ENCODE data around the gene AMY2B.
A peak's percentile ranks its signal among the peaks of the same experiment; 100 is the strongest.
"Not testable (repeated sequence)": the region's sequence is repeated elsewhere in the genome, so short reads cannot be mapped to it uniquely, and the experiment has no call there.

AMY2B gene

GRCh38 chr1:103571289-103571688 lies at the start of gene AMY2B:
TSS of gene AMY2B (plus strand) at chr1:103571589. CDS start at chr1:103571603, 14 bp downstream.
- not testable (repeated sequence) for DNase-seq

- DNase-seq: no peak
Measured at GRCh38 chr1:103523346-103523745, 48.0 kb upstream of the AMY2B start.

GRCh38 chr1:103525114-103525606 lies 46.2 kb upstream of the AMY2B start:
- DNase-seq: peak in 2 of 14 donors; percentile 23 to 66

GRCh38 chr1:103525607-103526507 lies 45.5 kb upstream of the AMY2B start, which contains the start of gene RNPC3:
TSS of gene RNPC3 (plus strand) at chr1:103525699. CDS start at chr1:103526071, 372 bp downstream.
- peak; percentile 31 to 92 (median 85) for DNase-seq

GRCh38 chr1:103527331-103527730 lies 44.1 kb upstream of the AMY2B start:
- no peak for DNase-seq

GRCh38 chr1:103529746-103530145 lies 41.6 kb upstream of the AMY2B start:
- DNase-seq: no peak

- no peak for DNase-seq
Measured at GRCh38 chr1:103538226-103538625, 33.2 kb upstream of the AMY2B start.

GRCh38 chr1:103541431-103541830 lies 30.0 kb upstream of the AMY2B start:
- DNase-seq: no peak

- DNase-seq: no peak
Measured at GRCh38 chr1:103546496-103546895, 24.9 kb upstream of the AMY2B start.

GRCh38 chr1:103547840-103548239 lies 23.5 kb upstream of the AMY2B start:
- no peak for DNase-seq

GRCh38 chr1:103560427-103560826 lies 11.0 kb upstream of the AMY2B start:
- no peak for DNase-seq

- not testable (repeated sequence) for DNase-seq
Measured at GRCh38 chr1:103561124-103561523, 10.3 kb upstream of the AMY2B start.

- no peak for DNase-seq
Measured at GRCh38 chr1:103561643-103562395, 9.6 kb upstream of the AMY2B start.

- DNase-seq: no peak
Measured at GRCh38 chr1:103563056-103563455, 8.3 kb upstream of the AMY2B start.

GRCh38 chr1:103569493-103569892 lies 1.9 kb upstream of the AMY2B start:
- no peak for DNase-seq

GRCh38 chr1:103576065-103576464 lies 4.7 kb downstream of the AMY2B start:
- no peak for DNase-seq

GRCh38 chr1:103576784-103577183 lies 5.4 kb downstream of the AMY2B start:
- DNase-seq: not testable (repeated sequence)

- DNase-seq: no peak
Measured at GRCh38 chr1:103582464-103582863, 11.1 kb downstream of the AMY2B start.

- no peak for DNase-seq
Measured at GRCh38 chr1:103583887-103584286, 12.5 kb downstream of the AMY2B start.

- no peak for DNase-seq
Measured at GRCh38 chr1:103584537-103584936, 13.1 kb downstream of the AMY2B start.

- DNase-seq: not testable (repeated sequence)
Measured at GRCh38 chr1:103602740-103603139, 31.4 kb downstream of the AMY2B start.

- DNase-seq: no peak
Measured at GRCh38 chr1:103616362-103616761, 45.0 kb downstream of the AMY2B start.

- DNase-seq: not testable (repeated sequence)
Measured at GRCh38 chr1:103616994-103617477, 45.6 kb downstream of the AMY2B start, which contains the start of gene AMY2A. TSS of gene AMY2A (plus strand) at chr1:103617427. CDS start at chr1:103617441, 14 bp downstream.

Measured in C1 segment of cervical spinal cord (tissue), 14 donors.